HFFc6 (cell line): ENCODE data around the gene RNPEP. TPM values are rescaled to one million over a fixed set of nuclear protein-coding genes. Genes with fewer than 3 reads are reported as not detected.

ENCODE experiments used
- DNase-seq: peaks from one replicate; pipeline ENCODE4 v3.0.0-alpha.2; 2018
- H3K27ac Mint-ChIP-seq: 2 replicates; pipeline ENCODE4 v1.8.0; 2020; ENCODE audit warnings: mild to moderate bottlenecking, mixed read lengths
- H3K27me3 Mint-ChIP-seq: 2 replicates; pipeline ENCODE4 v1.8.0; 2021; ENCODE audit warnings: mild to moderate bottlenecking, moderate library complexity, mixed read lengths; ENCODE audit not compliant: insufficient read depth
- H3K36me3 Mint-ChIP-seq: 2 replicates; pipeline ENCODE4 v1.8.0; 2021; ENCODE audit warnings: low read depth, mixed read lengths
- H3K4me1 Mint-ChIP-seq: 2 replicates; pipeline ENCODE4 v1.8.0; 2020; ENCODE audit warnings: low read depth, mixed read lengths
- H3K4me3 Mint-ChIP-seq: 2 replicates; pipeline ENCODE4 v1.8.0; 2020; ENCODE audit warnings: mild to moderate bottlenecking, moderate library complexity, mixed read lengths
- H3K9me3 Mint-ChIP-seq: 2 replicates; pipeline ENCODE4 v1.8.0; 2020; ENCODE audit warnings: mild to moderate bottlenecking, mixed read lengths
- CTCF ChIP-seq: fragments of 200-600 bp; sonication (generic); IDR thresholded peaks from 2 replicates; pipeline ENCODE4 v1.5.0; 2021; ENCODE audit warnings: antibody characterized with exemption, mild to moderate bottlenecking
- total RNA-seq, 6 experiments: library from RNA; stranded (reverse); fragmentation: NEBNext Ultra II Directional; extraction: Animal tissue kit (Norgen Biotek cat#: 25700); gene quantifications; 2 replicates in 1 of 6; 3 replicates in 5 of 6; pipeline ENCODE4 v1.2.3, GENCODE V29; 2021

The RNPEP gene
- total RNA-seq, 6 experiments from 2014 or later = 66.6 to 82.5 (median 76.4) TPM

GRCh38 chr1:202012544-202013478 lies 30.4 kb downstream of the RNPEP start:
- no peaks in the 10 kb centered on the region for H3K36me3 Mint-ChIP-seq
- H3K27ac Mint-ChIP-seq = no peak overlapping the region
- no peak for TF ChIP-seq CTCF
- no peak overlapping the region for H3K4me3 Mint-ChIP-seq
- H3K4me1 Mint-ChIP-seq = peaks cover 21% of the 10 kb centered on the region
- H3K27me3 Mint-ChIP-seq = peaks cover 32% of the 10 kb centered on the region
- no peaks in the 10 kb centered on the region for H3K9me3 Mint-ChIP-seq
- DNase-seq = no peak

DNA sequence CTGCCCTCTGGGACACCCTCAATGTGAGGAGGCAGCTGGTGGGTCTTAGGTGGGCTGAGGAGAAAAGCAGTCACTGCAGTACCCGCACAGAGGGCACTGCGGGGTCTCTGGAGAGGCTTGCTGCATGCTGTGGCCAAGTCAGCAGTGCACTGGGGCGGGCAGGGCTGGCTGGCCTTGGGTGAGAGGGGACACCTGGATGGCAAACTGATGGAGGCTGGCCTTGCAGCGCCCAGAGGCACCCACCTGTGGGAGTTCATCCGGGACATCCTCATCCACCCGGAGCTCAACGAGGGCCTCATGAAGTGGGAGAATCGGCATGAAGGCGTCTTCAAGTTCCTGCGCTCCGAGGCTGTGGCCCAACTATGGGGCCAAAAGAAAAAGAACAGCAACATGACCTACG lies 31.2 kb downstream of the RNPEP start:
- H3K27ac Mint-ChIP-seq = no peak overlapping the region
- TF ChIP-seq CTCF = no peak
- H3K36me3 Mint-ChIP-seq = no peaks in the 10 kb centered on the region
- H3K9me3 Mint-ChIP-seq = no peaks in the 10 kb centered on the region
- H3K4me3 Mint-ChIP-seq = no peak overlapping the region
- DNase-seq = no peak
- peaks cover 34% of the 10 kb centered on the region for H3K27me3 Mint-ChIP-seq
- peaks cover 16% of the 10 kb centered on the region for H3K4me1 Mint-ChIP-seq

DNA sequence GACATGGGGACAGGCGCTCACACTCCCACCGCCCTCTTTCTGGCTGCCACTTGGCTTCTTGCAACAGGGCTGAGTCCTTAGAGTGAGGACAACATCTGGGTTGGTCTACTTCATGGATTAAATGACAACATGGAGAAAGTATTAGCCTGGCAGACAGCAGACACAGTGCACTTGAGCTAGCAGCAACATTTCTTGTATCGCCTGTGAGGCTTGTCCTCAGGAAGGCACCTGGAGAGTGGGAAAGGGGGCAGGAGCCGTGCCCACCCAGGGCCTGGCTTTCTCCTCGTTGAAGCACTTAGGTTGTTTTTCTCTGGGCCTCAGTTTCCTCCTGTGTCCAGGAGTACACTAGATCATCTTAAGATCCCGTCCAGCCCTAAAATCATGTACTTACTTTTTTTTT lies 31.6 kb downstream of the RNPEP start:
- Mint-ChIP-seq H3K4me3 (no peak overlapping the region), H3K4me1 (peaks cover 21% of the 10 kb centered on the region), H3K27me3 (peaks cover 36% of the 10 kb centered on the region), H3K27ac (no peak overlapping the region), H3K36me3 (no peaks in the 10 kb centered on the region), H3K9me3 (no peaks in the 10 kb centered on the region)
- DNase-seq = no peak
- no peak for TF ChIP-seq CTCF

- no peak overlapping the region for H3K27ac Mint-ChIP-seq
Observed at GRCh38 chr1:202014915-202015661, 32.6 kb downstream of the RNPEP start.

GRCh38 chr1:202015662-202015937 lies 33.2 kb downstream of the RNPEP start:
- no peak overlapping the region for H3K27ac Mint-ChIP-seq
- no peaks in the 10 kb centered on the region for H3K36me3 Mint-ChIP-seq
- no peaks in the 10 kb centered on the region for H3K9me3 Mint-ChIP-seq
- H3K4me3 Mint-ChIP-seq = no peak overlapping the region
- DNase-seq = no peak
- peaks cover 34% of the 10 kb centered on the region for H3K27me3 Mint-ChIP-seq
- TF ChIP-seq CTCF = no peak
- H3K4me1 Mint-ChIP-seq = peaks cover 17% of the 10 kb centered on the region

More at GRCh38 chr1:202014915-202015661, 32.6 kb downstream of the RNPEP start:
- no peak overlapping the region for H3K4me3 Mint-ChIP-seq
- no peak for DNase-seq
- H3K36me3 Mint-ChIP-seq = no peaks in the 10 kb centered on the region
- H3K27me3 Mint-ChIP-seq = peaks cover 34% of the 10 kb centered on the region
- H3K4me1 Mint-ChIP-seq = peaks cover 17% of the 10 kb centered on the region
- no peak for TF ChIP-seq CTCF
- H3K9me3 Mint-ChIP-seq = no peaks in the 10 kb centered on the region
